Measurements from ENCODE around the gene MRPS27.

DNA sequence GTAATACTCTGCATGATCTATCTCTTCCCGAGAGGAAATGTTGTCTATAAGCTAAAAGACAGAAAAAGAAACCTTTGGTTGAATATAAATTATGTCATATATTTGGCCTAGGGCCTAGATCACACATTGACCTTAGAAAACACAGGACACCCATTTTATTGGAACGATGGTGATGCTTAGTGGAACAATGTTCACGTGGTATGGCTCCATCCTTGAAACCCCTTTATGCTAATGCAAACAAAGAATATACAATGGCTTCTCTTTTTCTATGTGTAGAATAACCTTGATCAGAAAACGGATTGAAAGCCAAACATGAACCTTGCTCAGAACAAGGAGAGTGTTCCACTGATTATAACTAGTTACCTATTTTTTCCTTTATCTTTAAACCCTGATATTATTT, 24.5 kb downstream of the MRPS27 start:
- TF ChIP-seq RAD21 (IDR thresholded peaks at IDR 0.05; ENCODE audit: low read depth) (no peak), REST (IDR thresholded peaks at IDR 0.05; ENCODE audit: low read depth) (no peak), EP300 (IDR thresholded peaks at IDR 0.05; ENCODE audit: borderline replicate concordance) (no peak), TEAD4 (IDR thresholded peaks at IDR 0.05) (no peak), MAX (IDR thresholded peaks at IDR 0.05) (no peak), FOXM1 (IDR thresholded peaks at IDR 0.05; ENCODE audit: borderline replicate concordance, low read depth) (no peak), TAF1 (IDR thresholded peaks at IDR 0.05; ENCODE audit: low read depth) (no peak)

Data from Ishikawa (cell line).